Naive thymus-derived CD4-positive, alpha-beta T cell (primary cell): ENCODE results near the gene AMIGO2. TPM values are rescaled to one million over a fixed set of nuclear protein-coding genes. Genes with fewer than 3 reads are reported as not detected.
A peak's percentile ranks its signal among the peaks of the same experiment; 100 is the strongest.

Source experiments
- ATAC-seq: fragments of 150-1000 bp; cut with Tn5 transposase; 2 replicates; pipeline ENCODE4 v1.10.0; 2021; ENCODE audit warnings: mild to moderate bottlenecking, moderate library complexity
- CTCF ChIA-PET: fragments of 350-600 bp; sonication (Branson Sonifier 250); formaldehyde crosslinking; loops from one replicate; lab custom pipeline; 2021; ENCODE audit warnings: antibody characterized with exemption; lab: Charles Lee
- POLR2A ChIA-PET: fragments of 350-600 bp; sonication (Branson Sonifier 250); formaldehyde crosslinking; loops from one replicate; lab custom pipeline; 2021; ENCODE audit warnings: antibody characterized with exemption, inconsistent platforms; lab: Charles Lee
- DNase-seq, 9 donors: peaks; one replicate each; pipeline versions ENCODE4 v3.0.0 to v3.0.0-alpha.2; 2020 to 2022; ENCODE audit warnings: mixed read lengths in 1 of 9
- H3K27ac ChIP-seq: one replicate; pipeline ENCODE4 v1.7.0; 2013; ENCODE audit warnings: mild to moderate bottlenecking, low read depth, low read length, moderate library complexity
- H3K27me3 ChIP-seq, 2 donors: one replicate each; pipeline ENCODE4 v1.7.0; 2013; ENCODE audit warnings: low read length in 2 of 2, mild to moderate bottlenecking in 2 of 2, moderate library complexity in 2 of 2; ENCODE audit not compliant: control insufficient read depth in 2 of 2, insufficient read depth in 2 of 2
- H3K36me3 ChIP-seq, 3 experiments: 1 replicate in 2 of 3; 2 replicates in 1 of 3; pipeline ENCODE4 v1.7.0; 2013; ENCODE audit warnings: low read length in 3 of 3, mild to moderate bottlenecking in 3 of 3, moderate library complexity in 1 of 3; ENCODE audit not compliant: insufficient read depth in 3 of 3, control insufficient read depth in 2 of 3
- H3K4me1 ChIP-seq, 2 donors: one replicate each; pipeline ENCODE4 v1.7.0; 2013; ENCODE audit warnings: low read length in 2 of 2, mild to moderate bottlenecking in 2 of 2, moderate library complexity in 1 of 2; ENCODE audit not compliant: control insufficient read depth in 2 of 2, insufficient read depth in 2 of 2
- H3K4me3 ChIP-seq: 2 replicates; pipeline ENCODE4 v1.7.0; 2013; ENCODE audit warnings: mild to moderate bottlenecking, low read length
- H3K9me3 ChIP-seq, 3 experiments: 1 replicate in 2 of 3; 2 replicates in 1 of 3; pipeline ENCODE4 v1.7.0; 2013; ENCODE audit warnings: low read length in 3 of 3; ENCODE audit not compliant: control insufficient read depth in 2 of 3
- H3K27ac Mint-ChIP-seq, 9 donors: one replicate each; pipeline ENCODE4 v1.8.0; 2020 to 2022; ENCODE audit warnings: mixed read lengths in 9 of 9, mild to moderate bottlenecking in 8 of 9, moderate library complexity in 5 of 9, inconsistent platforms in 2 of 9
- H3K27me3 Mint-ChIP-seq, 5 donors: one replicate each; pipeline ENCODE4 v1.8.0; 2021 to 2022; ENCODE audit warnings: mixed read lengths in 5 of 5, mild to moderate bottlenecking in 1 of 5
- H3K36me3 Mint-ChIP-seq, 5 donors: one replicate each; pipeline ENCODE4 v1.8.0; 2020 to 2022; ENCODE audit warnings: mixed read lengths in 5 of 5, mild to moderate bottlenecking in 3 of 5, inconsistent platforms in 1 of 5
- H3K4me1 Mint-ChIP-seq, 7 donors: one replicate each; pipeline ENCODE4 v1.8.0; 2020 to 2022; ENCODE audit warnings: mixed read lengths in 7 of 7, mild to moderate bottlenecking in 3 of 7, inconsistent platforms in 1 of 7
- H3K4me3 Mint-ChIP-seq, 10 donors: one replicate each; pipeline ENCODE4 v1.8.0; 2020 to 2022; ENCODE audit warnings: mild to moderate bottlenecking in 10 of 10, mixed read lengths in 10 of 10, moderate library complexity in 6 of 10, inconsistent platforms in 2 of 10
- H3K9me3 Mint-ChIP-seq, 11 donors: one replicate each; pipeline ENCODE4 v1.8.0; 2020 to 2022; ENCODE audit warnings: mixed read lengths in 11 of 11, mild to moderate bottlenecking in 4 of 11, inconsistent platforms in 1 of 11, moderate library complexity in 1 of 11
- intact Hi-C, 2 donors: fragments of 100-400 bp; cut with micrococcal nuclease; formaldehyde crosslinking; loops; one replicate each; pipeline ENCODE4 v1.15.1; 2023
- polyA plus RNA-seq, 2 donors: library from polyadenylated mRNA; unstranded; fragments of 300-500 nt; fragmentation: Illumina TruSeq; gene quantifications; one replicate each; pipeline ENCODE4 v1.2.3, GENCODE V29; 2021
- total RNA-seq, 6 experiments: library from RNA in 5 of 6; stranded (reverse) in 5 of 6; gene quantifications; 1 replicate in 5 of 6; 2 replicates in 1 of 6; pipeline ENCODE4 v1.2.3 and lab custom pipeline; 2021 to 2026

Gene AMIGO2
- total and polyA plus RNA-seq, 7 experiments from 2014 or later: 6.8 to 30.4 (median 13.4) TPM

- intact Hi-C loops: no loop called here
Measured at GRCh38 chr12:47039756-47040155, 40.0 kb downstream of the AMIGO2 start.

GRCh38 chr12:47039079-47039478 is 40.7 kb downstream of the AMIGO2 start:
- Histone ChIP-seq H3K27ac (no peak overlapping the region), H3K4me1 (no peaks in the 10 kb centered on the region), H3K27me3 (peaks cover 0 to 3% of the 10 kb centered on the region in 2 donors), H3K4me3 (no peak overlapping the region), H3K9me3 (no peaks in the 10 kb centered on the region), H3K36me3 (no peaks in the 10 kb centered on the region)
- peaks cover 0 to 3% (median 0%) of the 10 kb centered on the region in 11 donors for H3K9me3 Mint-ChIP-seq
- POLR2A ChIA-PET: interaction anchor here (0.6 kb wide), 1 partner anchor 646 kb away, joined by 4 read pairs; no protein-coding TSS in a partner anchor
- no peak overlapping the region for H3K4me3 Mint-ChIP-seq
- peaks cover 0 to 3% (median 0%) of the 10 kb centered on the region in 5 donors for H3K36me3 Mint-ChIP-seq
- H3K4me1 Mint-ChIP-seq: peaks cover 0 to 18% (median 14%) of the 10 kb centered on the region in 7 donors
- H3K27ac Mint-ChIP-seq: no peak overlapping the region
- DNase-seq (no peak), ATAC-seq (no peak)
- peaks cover 0 to 7% (median 0%) of the 10 kb centered on the region in 5 donors for H3K27me3 Mint-ChIP-seq
- intact Hi-C loops: no loop called here
- CTCF ChIA-PET: interaction anchor here (0.7 to 1.3 kb wide), 3 partner anchors 41 to 894 kb away, joined by 3 to 5 read pairs (median 3); partner anchors contain the start of gene AMIGO2

More at GRCh38 chr12:47039756-47040155, 40.0 kb downstream of the AMIGO2 start:
- Mint-ChIP-seq H3K27ac (no peak overlapping the region), H3K36me3 (peaks cover 0 to 3% (median 0%) of the 10 kb centered on the region in 5 donors), H3K4me1 (peaks cover 0 to 12% (median 10%) of the 10 kb centered on the region in 7 donors), H3K9me3 (peaks cover 0 to 3% (median 0%) of the 10 kb centered on the region in 11 donors), H3K27me3 (peaks cover 0 to 7% (median 0%) of the 10 kb centered on the region in 5 donors), H3K4me3 (no peak overlapping the region)
- Histone ChIP-seq H3K4me1 (no peaks in the 10 kb centered on the region), H3K27ac (no peak overlapping the region), H3K27me3 (peaks cover 0 to 3% of the 10 kb centered on the region in 2 donors), H3K4me3 (no peak overlapping the region), H3K9me3 (no peaks in the 10 kb centered on the region), H3K36me3 (no peaks in the 10 kb centered on the region)
- ATAC-seq (no peak), DNase-seq (no peak)
- ChIA-PET POLR2A (no interaction called here), CTCF (interaction anchor here (1.3 kb wide), 1 partner anchor 668 kb away, joined by 3 read pairs; no protein-coding TSS in a partner anchor)

GRCh38 chr12:47038270-47038748 is 41.5 kb downstream of the AMIGO2 start:
- peaks cover 0 to 7% (median 0%) of the 10 kb centered on the region in 5 donors for H3K27me3 Mint-ChIP-seq
- peaks cover 0 to 3% (median 0%) of the 10 kb centered on the region in 11 donors for H3K9me3 Mint-ChIP-seq
- Histone ChIP-seq H3K4me1 (no peaks in the 10 kb centered on the region), H3K27me3 (no peaks in the 10 kb centered on the region), H3K27ac (no peak overlapping the region), H3K9me3 (no peaks in the 10 kb centered on the region), H3K4me3 (no peak overlapping the region), H3K36me3 (no peaks in the 10 kb centered on the region)
- intact Hi-C loops: no loop called here
- ChIA-PET CTCF (interaction anchor here (0.7 to 1.3 kb wide), 3 partner anchors 42 to 894 kb away, joined by 3 to 5 read pairs (median 4); partner anchors contain the start of gene AMIGO2), POLR2A (interaction anchor here (0.6 kb wide), 2 partner anchors 117 to 647 kb away, joined by 3 to 4 read pairs; no protein-coding TSS in a partner anchor)
- DNase-seq (no peak), ATAC-seq (no peak)
- H3K4me1 Mint-ChIP-seq: peaks cover 1 to 26% (median 19%) of the 10 kb centered on the region in 7 donors
- H3K4me3 Mint-ChIP-seq: no peak overlapping the region
- no peak overlapping the region for H3K27ac Mint-ChIP-seq
- peaks cover 0 to 3% (median 0%) of the 10 kb centered on the region in 5 donors for H3K36me3 Mint-ChIP-seq

GRCh38 chr12:47035484-47035883 is 44.3 kb downstream of the AMIGO2 start:
- Mint-ChIP-seq H3K9me3 (no peaks in the 10 kb centered on the region), H3K36me3 (peaks cover 0 to 3% (median 0%) of the 10 kb centered on the region in 5 donors), H3K27me3 (peaks cover 0 to 3% (median 0%) of the 10 kb centered on the region in 5 donors), H3K27ac (peak overlapping the region in 2 of 9 donors; percentile 25 to 30), H3K4me3 (no peak overlapping the region), H3K4me1 (peaks cover 9 to 36% (median 24%) of the 10 kb centered on the region in 7 donors)
- peaks cover 0 to 6% of the 10 kb centered on the region in 2 donors for H3K4me1 ChIP-seq
- H3K27me3 ChIP-seq: no peaks in the 10 kb centered on the region
- intact Hi-C loops: no loop called here
- H3K36me3 ChIP-seq: no peaks in the 10 kb centered on the region
- H3K27ac ChIP-seq: no peak overlapping the region
- ATAC-seq (no peak), DNase-seq (no peak)
- ChIA-PET POLR2A (interaction anchor here (1.2 to 2.6 kb wide), 3 partner anchors 19 to 361 kb away, joined by 3 to 11 read pairs (median 9); no protein-coding TSS in a partner anchor), CTCF (interaction anchor here (1.4 kb wide), 1 partner anchor 651 kb away, joined by 3 read pairs; no protein-coding TSS in a partner anchor)
- no peaks in the 10 kb centered on the region for H3K9me3 ChIP-seq
- no peak overlapping the region for H3K4me3 ChIP-seq

- POLR2A ChIA-PET: interaction anchor here (1.7 to 2.6 kb wide), 2 partner anchors 273 to 362 kb away, joined by 9 to 11 read pairs; no protein-coding TSS in a partner anchor
Measured at GRCh38 chr12:47034661-47035060, 45.1 kb downstream of the AMIGO2 start.

GRCh38 chr12:47033789-47034555 is 45.8 kb downstream of the AMIGO2 start:
- Histone ChIP-seq H3K4me3 (no peak overlapping the region), H3K9me3 (no peaks in the 10 kb centered on the region), H3K36me3 (no peaks in the 10 kb centered on the region), H3K4me1 (peaks cover 0 to 6% of the 10 kb centered on the region in 2 donors), H3K27me3 (no peaks in the 10 kb centered on the region), H3K27ac (no peak overlapping the region)
- Mint-ChIP-seq H3K4me1 (peaks cover 9 to 40% (median 24%) of the 10 kb centered on the region in 7 donors), H3K4me3 (no peak overlapping the region), H3K27ac (peak overlapping the region in 4 of 9 donors; percentile 7 to 68 (median 33)), H3K36me3 (peaks cover 0 to 3% (median 0%) of the 10 kb centered on the region in 5 donors), H3K9me3 (no peaks in the 10 kb centered on the region), H3K27me3 (peaks cover 0 to 6% (median 0%) of the 10 kb centered on the region in 5 donors)
- intact Hi-C loops: loop anchor here (2.0 to 5.0 kb wide), 4 partner anchors 45 to 738 kb away; partner anchors contain the start of genes AMIGO2 (in 1 of the 2), PCED1B (in 1 of the 2), RAPGEF3 (in 1 of the 2) and SLC48A1 (in 1 of the 2)
- ChIA-PET POLR2A (interaction anchor here (0.7 to 3.0 kb wide), 5 partner anchors 46 to 364 kb away, joined by 3 to 15 read pairs (median 10); partner anchors contain the start of genes AMIGO2 and PCED1B), CTCF (interaction anchor here (0.6 to 3.9 kb wide), 16 partner anchors 7 to 707 kb away, joined by 3 to 74 read pairs (median 5); no protein-coding TSS in a partner anchor)
- ATAC-seq (no peak), DNase-seq (no peak)

More at GRCh38 chr12:47034661-47035060, 45.1 kb downstream of the AMIGO2 start:
- DNase-seq: no peak
- Histone ChIP-seq H3K27ac (no peak overlapping the region), H3K36me3 (no peaks in the 10 kb centered on the region), H3K4me3 (no peak overlapping the region), H3K4me1 (peaks cover 0 to 6% of the 10 kb centered on the region in 2 donors), H3K9me3 (no peaks in the 10 kb centered on the region), H3K27me3 (no peaks in the 10 kb centered on the region)
- H3K27me3 Mint-ChIP-seq: peaks cover 0 to 3% (median 0%) of the 10 kb centered on the region in 5 donors
- peak overlapping the region in 3 of 9 donors; percentile 5 to 65 (median 38) for H3K27ac Mint-ChIP-seq
- peaks cover 9 to 37% (median 24%) of the 10 kb centered on the region in 7 donors for H3K4me1 Mint-ChIP-seq
- H3K36me3 Mint-ChIP-seq: peaks cover 0 to 3% (median 0%) of the 10 kb centered on the region in 5 donors
- H3K9me3 Mint-ChIP-seq: no peaks in the 10 kb centered on the region
- intact Hi-C loops: loop anchor here (5.0 kb wide), 3 partner anchors 158 to 738 kb away; partner anchors contain the start of genes RAPGEF3 (in 1 of the 2) and SLC48A1 (in 1 of the 2)
- no peak overlapping the region for H3K4me3 Mint-ChIP-seq
- no peak for ATAC-seq
- CTCF ChIA-PET: interaction anchor here (0.6 to 3.9 kb wide), 5 partner anchors 272 to 706 kb away, joined by 3 to 42 read pairs (median 5); no protein-coding TSS in a partner anchor
